HG02943 (cell line): ENCODE measurements around the gene CLMN.

Experiments
- ATAC-seq: cut with Tn5 transposase; IDR thresholded peaks from one replicate; pipeline ENCODE4 v1.9.1; 2021; ENCODE audit warnings: mild to moderate bottlenecking, low read depth, moderate library complexity; ENCODE audit not compliant: unreplicated experiment

CLMN gene

GRCh38 chr14:95265106-95266094 is 54.3 kb downstream of the CLMN start:
- peak; percentile 92 for ATAC-seq

- no peak for ATAC-seq
Observed at GRCh38 chr14:95264271-95264973, 55.3 kb downstream of the CLMN start.

GRCh38 chr14:95263527-95264231 is 56.0 kb downstream of the CLMN start:
- ATAC-seq, result no peak

DNA sequence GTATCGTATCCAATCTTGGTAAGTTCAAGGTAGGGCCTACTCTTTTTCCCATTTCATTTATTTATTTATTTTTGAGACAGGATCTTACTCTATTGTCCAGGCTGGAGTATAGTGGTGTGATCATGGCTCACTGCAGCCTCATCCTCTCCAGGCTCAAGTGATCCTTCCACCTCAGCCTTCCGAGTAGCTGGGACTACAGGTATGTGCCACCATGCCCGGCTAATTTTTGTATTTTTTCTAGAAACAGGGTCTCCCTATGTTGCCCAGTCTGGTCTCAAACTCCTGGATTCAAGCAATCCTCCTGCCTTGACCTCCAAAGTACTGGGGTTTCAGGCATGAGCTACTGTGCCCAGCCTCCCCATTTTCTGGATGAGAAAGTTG is 57.2 kb downstream of the CLMN start:
- no peak for ATAC-seq

GRCh38 chr14:95261616-95262510 is 57.8 kb downstream of the CLMN start:
- ATAC-seq, result no peak

- ATAC-seq, result no peak
Observed at GRCh38 chr14:95260537-95261361, 59.0 kb downstream of the CLMN start.

DNA sequence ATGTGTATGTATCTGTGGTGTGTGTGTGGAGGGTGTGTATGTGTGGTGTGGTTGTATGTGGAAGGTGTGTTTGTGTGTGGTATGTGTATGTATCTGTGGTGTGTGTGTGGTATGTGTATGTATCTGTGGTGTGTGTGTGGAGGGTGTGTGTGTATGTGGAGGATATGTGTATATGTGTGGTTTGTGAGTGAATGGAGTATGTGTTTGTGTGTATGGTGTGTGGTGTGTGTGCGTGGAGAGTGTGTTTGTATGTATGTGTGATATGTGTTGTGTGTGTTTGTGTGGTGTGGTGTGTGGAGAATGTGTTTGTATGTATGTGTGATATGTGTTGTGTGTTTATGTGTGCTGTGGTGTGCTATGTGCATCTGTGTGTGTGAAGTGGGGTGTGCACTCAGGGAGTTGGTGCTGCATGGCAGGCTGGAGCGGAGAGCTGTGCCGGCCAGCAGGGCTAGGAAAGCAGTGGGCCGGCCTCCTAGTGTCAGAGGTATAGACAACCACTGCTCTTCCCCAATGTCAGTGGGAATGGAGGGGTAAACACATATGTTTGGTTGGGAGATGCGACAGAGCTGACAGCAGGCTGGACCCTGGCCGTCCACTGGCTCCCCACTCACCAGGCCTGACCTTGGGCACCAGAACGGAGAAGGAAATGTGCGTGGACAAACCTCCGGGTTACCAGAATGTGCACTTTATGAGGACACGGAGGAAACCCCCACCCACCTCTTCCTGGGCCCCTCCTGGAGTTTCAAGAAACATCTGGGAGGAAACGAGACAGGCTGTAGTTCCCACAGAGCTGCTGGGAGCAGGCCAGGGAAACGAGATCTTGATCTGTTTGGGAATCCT is 60.7 kb downstream of the CLMN start:
- ATAC-seq, result no peak

- ATAC-seq, result no peak
Observed at GRCh38 chr14:95258156-95258555, 61.6 kb downstream of the CLMN start.

- no peak for ATAC-seq
Observed at GRCh38 chr14:95257521-95257920, 62.2 kb downstream of the CLMN start.

DNA sequence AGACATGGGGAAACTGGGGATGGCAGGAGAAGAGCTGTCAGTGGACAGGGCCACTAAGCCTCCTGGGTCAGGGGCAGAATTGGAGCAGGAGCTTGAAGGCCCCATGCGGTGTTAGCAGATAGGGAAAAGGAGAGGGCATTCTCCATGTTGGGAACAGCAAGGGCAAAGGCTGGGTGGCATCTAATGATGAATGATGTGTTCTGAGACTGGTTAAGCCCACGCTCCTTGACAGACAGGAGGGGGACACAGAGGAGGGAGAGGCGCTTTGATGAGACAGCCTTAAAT is 63.0 kb downstream of the CLMN start:
- ATAC-seq, result no peak

GRCh38 chr14:95256002-95256775 is 63.5 kb downstream of the CLMN start:
- no peak for ATAC-seq

DNA sequence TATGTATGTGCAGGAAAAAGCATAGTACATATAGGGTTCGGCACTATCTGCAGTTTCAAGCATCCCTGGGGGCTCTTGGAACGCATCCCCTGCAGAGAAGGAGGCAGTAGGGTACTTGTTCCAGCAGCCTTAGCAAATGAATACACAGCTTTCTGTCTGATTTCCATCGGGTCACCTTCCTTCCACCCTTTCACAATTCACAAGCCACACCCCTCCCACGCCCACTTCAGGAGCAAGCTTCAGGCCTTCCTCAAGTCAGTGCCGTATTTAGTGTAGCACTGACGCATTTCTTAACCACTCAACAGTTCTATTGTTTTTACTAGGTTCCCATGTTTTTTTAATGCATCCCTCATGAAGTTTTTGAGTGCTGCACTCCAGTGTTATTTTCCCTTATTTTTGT is 64.2 kb downstream of the CLMN start:
- no peak for ATAC-seq

DNA sequence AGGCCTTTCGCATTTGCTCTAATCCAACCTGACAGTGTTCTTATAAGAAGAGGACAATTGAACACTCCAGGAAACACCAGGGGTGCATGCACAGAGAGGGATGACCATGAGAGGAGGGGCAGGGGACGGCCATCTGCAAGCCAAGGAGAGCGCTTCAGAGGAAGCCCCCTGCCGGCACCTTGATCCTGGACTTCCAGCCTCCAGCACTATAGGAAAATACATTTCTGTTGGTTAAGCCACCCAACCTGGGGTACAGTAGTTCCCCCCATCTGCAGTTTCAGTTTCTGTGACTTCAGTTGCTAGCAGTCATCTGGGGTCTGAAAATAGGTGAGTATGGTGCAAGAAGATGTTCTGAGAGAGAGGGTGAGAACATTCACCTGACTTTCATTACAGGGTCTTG is 64.7 kb downstream of the CLMN start:
- ATAC-seq, result no peak

GRCh38 chr14:95254288-95254687 is 65.4 kb downstream of the CLMN start:
- no peak for ATAC-seq

DNA sequence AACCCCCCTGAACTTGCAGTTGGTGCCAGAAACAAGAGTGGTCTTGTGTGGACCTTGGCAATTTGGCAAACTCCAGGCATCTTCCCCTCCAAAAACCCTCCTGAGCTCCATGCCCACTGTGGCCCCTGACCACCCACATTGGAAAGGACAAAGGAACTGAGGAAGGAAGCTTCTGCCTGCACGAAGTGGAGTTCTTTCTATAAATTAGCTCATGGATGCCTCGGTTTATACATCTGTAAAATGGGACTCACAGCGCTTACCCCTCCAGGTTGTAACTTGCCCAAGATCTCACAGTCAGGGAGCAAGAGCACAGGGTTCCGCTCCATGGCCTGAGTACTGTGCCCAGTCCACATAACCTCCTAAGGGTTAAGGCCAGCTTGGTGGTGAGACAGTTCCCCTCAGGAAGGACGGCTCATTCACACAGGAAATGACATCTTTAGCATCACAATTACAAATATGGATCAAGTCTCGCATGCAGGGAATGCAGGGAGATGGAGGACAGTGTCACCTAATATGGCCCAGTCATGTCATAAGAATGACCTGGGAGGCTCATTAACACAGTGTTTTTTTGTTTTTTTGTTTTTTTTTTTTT is 66.6 kb downstream of the CLMN start:
- no peak for ATAC-seq

- no peak for ATAC-seq
Observed at GRCh38 chr14:95252219-95252618, 67.5 kb downstream of the CLMN start.

DNA sequence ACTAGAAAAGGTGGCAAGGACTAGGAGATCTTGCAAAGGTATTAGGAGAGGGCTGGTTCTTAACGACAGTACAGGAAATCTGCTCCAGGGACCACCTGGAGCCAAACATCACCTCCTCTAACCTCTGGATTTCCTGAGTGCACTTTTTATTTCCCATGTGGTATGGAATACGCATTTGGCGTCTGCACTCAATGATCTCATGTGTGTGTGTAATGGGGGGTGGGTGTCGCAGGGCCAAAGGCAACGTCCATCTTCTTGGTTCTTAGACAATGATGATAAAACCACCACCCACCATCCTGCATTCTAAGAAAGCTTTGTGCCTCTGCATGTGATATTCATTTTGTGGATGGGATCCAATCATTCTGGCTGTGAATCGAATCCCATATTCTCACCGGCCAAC is 68.8 kb downstream of the CLMN start:
- ATAC-seq, result no peak
